Activated naive CD8-positive, alpha-beta T cell treated with anti-CD3 and anti-CD28 coated beads, Interleukin-2, amount 50 U/mL, for 24 hours (primary cell): ENCODE results near the gene UFC1.

Source experiments
- ATAC-seq: fragments of 150-1000 bp; cut with Tn5 transposase; one replicate; pipeline ENCODE4 v1.10.0; 2021
- DNase-seq: peaks from one replicate; pipeline ENCODE4 v3.0.0; 2021
- H3K27ac Mint-ChIP-seq: one replicate; pipeline ENCODE4 v1.8.0; 2021; ENCODE audit warnings: mild to moderate bottlenecking, mixed read lengths
- H3K27me3 Mint-ChIP-seq: one replicate; pipeline ENCODE4 v1.8.0; 2021; ENCODE audit warnings: mixed read lengths
- H3K36me3 Mint-ChIP-seq: one replicate; pipeline ENCODE4 v1.8.0; 2021; ENCODE audit warnings: low read depth, mixed read lengths
- H3K4me1 Mint-ChIP-seq: one replicate; pipeline ENCODE4 v1.8.0; 2021; ENCODE audit warnings: mixed read lengths
- H3K4me3 Mint-ChIP-seq: one replicate; pipeline ENCODE4 v1.8.0; 2021; ENCODE audit warnings: mild to moderate bottlenecking, moderate library complexity, mixed read lengths
- H3K9me3 Mint-ChIP-seq: one replicate; pipeline ENCODE4 v1.8.0; 2021; ENCODE audit warnings: mixed read lengths

Gene UFC1

DNA sequence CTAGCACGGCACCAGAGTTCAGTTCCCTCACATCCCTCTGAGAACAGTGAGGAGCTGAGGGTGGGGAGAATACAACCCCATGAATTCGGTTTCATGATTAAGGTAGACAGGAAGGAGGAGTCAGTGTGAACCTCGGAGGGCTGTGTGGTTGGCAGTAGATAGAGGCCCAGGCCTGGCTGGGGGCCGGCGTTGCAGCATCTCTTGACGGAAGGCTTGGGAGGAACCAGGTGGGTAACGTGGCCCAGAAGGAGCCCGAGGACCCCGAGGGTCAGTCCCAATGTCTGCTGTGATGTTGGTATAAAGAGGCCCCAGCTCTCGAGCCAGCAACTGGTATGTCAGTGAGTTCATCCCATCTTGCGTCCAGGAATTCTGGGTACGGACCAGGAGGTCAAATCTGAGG is 17.9 kb downstream of the UFC1 start:
- Mint-ChIP-seq H3K36me3 (peaks cover 29% of the 10 kb centered on the region), H3K27ac (no peak overlapping the region), H3K4me1 (peaks cover 43% of the 10 kb centered on the region), H3K27me3 (no peaks in the 10 kb centered on the region), H3K4me3 (no peak overlapping the region), H3K9me3 (no peaks in the 10 kb centered on the region)
- no peak for DNase-seq
- no peak for ATAC-seq

DNA sequence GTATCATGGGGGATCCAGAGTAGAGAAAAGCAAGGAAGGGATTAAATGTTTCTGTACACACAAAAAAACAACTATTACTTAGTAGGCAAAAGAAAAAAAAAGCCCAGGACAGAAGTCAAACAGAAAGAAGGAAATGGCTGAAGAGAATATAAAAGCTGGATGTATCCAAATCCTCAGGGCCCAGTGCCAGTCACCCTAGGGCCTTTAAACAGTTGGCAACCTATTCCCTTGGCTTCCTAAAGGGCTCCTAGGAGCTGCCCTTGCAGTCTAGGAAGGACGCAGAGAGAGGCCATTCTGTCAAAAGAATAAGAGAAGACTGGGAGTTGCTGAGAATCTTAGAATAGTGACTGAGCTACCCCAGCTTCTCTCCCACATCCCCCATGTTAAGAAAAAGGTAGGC is 18.6 kb downstream of the UFC1 start:
- peak overlapping the region; percentile 2 for H3K27ac Mint-ChIP-seq

DNA sequence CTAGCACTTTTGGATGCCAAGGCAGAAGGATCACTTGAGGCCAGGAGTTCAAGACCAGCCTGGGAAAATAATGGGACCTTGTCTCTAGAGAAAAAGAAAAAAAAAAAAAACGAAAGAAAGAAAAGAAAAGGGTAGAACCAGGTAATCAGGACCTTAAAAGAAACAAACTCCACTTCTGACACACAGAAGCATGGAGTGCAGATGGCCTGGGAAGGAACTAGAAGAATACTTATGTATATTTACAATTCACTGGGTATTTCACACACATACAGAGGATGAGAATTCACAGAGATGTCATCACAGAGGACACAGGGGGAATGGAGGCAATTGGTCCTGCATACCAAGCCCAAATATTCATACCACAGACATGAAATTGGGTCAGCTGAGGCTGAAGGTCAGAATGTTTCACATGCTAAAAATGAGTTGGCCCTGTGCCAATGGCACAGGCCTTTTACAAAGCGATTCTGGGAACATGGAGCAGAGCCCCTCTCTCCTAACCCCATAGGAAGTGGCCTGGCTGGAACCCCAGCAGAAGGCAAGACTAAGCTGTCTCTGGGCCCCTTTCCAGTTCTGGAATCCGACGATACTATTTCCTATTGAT is 19.1 kb downstream of the UFC1 start:
- Mint-ChIP-seq H3K36me3 (peaks cover 29% of the 10 kb centered on the region), H3K4me3 (no peak overlapping the region), H3K27ac (peak overlapping the region; percentile 47), H3K27me3 (no peaks in the 10 kb centered on the region), H3K4me1 (peaks cover 39% of the 10 kb centered on the region), H3K9me3 (no peaks in the 10 kb centered on the region)
- DNase-seq (no peak), ATAC-seq (no peak)

More for the DNA sequence above, 18.6 kb downstream of the UFC1 start:
- Mint-ChIP-seq H3K9me3 (no peaks in the 10 kb centered on the region), H3K27me3 (no peaks in the 10 kb centered on the region), H3K36me3 (peaks cover 29% of the 10 kb centered on the region), H3K4me1 (peaks cover 38% of the 10 kb centered on the region), H3K4me3 (no peak overlapping the region)
- DNase-seq (no peak), ATAC-seq (no peak)

DNA sequence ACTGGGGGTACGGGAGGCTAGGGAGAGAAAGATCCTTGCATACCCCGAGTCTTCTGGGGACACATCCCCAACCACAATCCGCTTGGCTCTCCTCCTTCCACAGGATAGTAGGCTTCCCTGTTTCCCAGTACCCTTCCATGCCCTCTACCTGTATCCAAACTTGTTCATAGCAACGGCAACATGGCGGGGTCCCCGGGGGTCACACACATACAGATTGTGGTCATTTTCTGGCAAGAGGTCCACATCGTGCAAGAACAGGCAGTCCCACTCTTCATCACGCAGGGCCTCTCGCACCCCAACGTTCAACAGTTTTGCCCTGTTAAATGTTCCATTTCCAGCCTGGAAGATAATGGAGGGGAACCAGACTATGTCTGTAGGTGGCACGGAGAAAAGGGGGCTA is 19.9 kb downstream of the UFC1 start:
- Mint-ChIP-seq H3K36me3 (peaks cover 29% of the 10 kb centered on the region), H3K4me1 (peaks cover 40% of the 10 kb centered on the region), H3K27me3 (no peaks in the 10 kb centered on the region), H3K4me3 (no peak overlapping the region), H3K9me3 (no peaks in the 10 kb centered on the region), H3K27ac (no peak overlapping the region)
- no peak for ATAC-seq
- no peak for DNase-seq

DNA sequence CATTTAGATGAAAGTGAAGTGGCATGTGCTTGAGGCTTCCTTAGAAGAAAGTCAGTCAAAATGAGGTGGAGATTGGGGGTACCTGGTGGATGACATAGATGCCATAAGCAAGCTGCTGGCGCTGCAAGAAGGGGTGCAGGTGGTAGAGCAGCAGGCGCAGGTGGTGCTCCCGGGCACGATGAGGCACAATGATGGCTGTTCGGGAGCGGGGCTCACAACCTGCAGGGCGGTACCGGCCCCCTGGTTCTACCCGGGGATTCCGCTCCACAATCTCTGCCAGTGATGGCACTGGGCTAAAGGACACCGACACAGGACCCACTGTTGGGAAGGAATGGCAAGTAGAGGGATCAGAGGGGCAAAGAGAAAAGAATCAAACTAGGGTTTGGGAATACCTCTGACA is 21.1 kb downstream of the UFC1 start:
- Mint-ChIP-seq H3K27me3 (no peaks in the 10 kb centered on the region), H3K4me3 (no peak overlapping the region)

DNA sequence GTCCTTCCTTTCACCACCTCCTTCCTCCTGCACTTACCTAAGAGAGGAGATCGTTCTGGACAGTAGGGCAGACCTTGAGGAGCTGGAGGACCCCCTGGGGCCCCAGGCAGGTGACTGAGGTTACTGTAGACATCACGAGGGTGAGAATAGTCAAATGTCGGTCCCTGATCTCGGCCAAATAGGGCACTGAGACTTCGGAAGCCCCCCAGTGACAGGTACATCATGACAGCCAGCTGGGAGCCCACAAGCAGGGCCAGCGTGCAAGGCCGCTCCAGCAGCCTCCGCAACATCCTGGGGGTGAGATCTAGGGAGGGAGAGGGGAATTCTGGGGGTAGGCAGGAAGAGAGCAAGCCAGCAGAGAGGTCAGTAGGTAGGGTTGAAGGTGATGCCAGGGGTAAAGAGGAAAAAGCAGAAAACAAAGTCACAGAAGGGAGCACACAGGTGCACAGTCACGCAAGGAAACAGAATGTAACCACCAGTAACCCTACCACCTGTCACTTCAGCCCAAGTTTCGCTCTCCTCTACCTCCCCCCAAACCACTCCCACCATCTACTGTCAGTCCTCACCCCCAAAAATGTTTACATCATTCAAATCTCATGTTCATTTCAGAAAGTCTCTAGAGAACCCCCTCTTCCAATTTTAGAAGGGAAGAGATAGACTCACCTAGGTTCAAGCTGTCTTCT is 22.1 kb downstream of the UFC1 start:
- ATAC-seq: no peak
- Mint-ChIP-seq H3K4me1 (peaks cover 49% of the 10 kb centered on the region), H3K4me3 (peak overlapping the region; percentile 96), H3K9me3 (no peaks in the 10 kb centered on the region), H3K27ac (peak overlapping the region; percentile 96), H3K27me3 (no peaks in the 10 kb centered on the region), H3K36me3 (peaks cover 27% of the 10 kb centered on the region)
- no peak for DNase-seq

More for the DNA sequence above, 21.1 kb downstream of the UFC1 start:
- Mint-ChIP-seq H3K27ac (no peak overlapping the region), H3K36me3 (peaks cover 29% of the 10 kb centered on the region), H3K9me3 (no peaks in the 10 kb centered on the region), H3K4me1 (peaks cover 41% of the 10 kb centered on the region)
- DNase-seq: no peak
- no peak for ATAC-seq

DNA sequence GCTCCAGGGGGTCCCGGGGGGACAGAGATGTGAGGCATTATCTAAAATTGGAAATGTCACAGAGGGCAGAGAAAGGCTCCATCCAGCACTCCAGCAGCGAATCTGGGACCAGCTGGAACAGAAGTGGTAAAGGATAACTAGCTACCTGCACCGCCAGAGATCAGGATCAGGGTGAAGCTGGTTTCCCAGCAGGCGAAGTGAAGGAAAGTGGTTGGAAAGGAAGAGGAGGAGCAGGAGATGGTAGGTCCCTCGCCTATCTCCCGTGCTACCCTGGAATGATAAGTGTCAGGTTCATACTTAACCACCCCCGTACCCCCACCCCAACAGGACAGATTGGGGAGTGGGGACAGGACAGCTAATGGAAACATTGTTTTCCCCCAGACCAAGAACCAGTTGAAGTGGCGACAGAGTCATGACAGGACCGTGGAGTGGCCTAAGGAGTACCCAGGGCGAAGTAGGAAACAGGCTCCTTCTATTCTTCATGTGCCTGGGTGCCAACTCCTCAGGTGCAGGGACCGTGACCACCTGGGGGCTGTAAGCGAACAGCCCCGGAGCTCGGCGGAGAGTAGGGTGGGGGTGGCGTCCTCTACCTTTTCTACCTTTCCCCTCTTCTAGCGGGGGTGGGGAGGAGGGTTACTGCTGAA is 22.8 kb downstream of the UFC1 start:
- peak overlapping the region; percentile 96 for H3K4me3 Mint-ChIP-seq
- H3K9me3 Mint-ChIP-seq: no peaks in the 10 kb centered on the region
- peaks cover 25% of the 10 kb centered on the region for H3K36me3 Mint-ChIP-seq
- ATAC-seq: no peak
- H3K4me1 Mint-ChIP-seq: peaks cover 54% of the 10 kb centered on the region
- H3K27ac Mint-ChIP-seq: peak overlapping the region; percentile 96
- no peak for DNase-seq
- H3K27me3 Mint-ChIP-seq: no peaks in the 10 kb centered on the region

DNA sequence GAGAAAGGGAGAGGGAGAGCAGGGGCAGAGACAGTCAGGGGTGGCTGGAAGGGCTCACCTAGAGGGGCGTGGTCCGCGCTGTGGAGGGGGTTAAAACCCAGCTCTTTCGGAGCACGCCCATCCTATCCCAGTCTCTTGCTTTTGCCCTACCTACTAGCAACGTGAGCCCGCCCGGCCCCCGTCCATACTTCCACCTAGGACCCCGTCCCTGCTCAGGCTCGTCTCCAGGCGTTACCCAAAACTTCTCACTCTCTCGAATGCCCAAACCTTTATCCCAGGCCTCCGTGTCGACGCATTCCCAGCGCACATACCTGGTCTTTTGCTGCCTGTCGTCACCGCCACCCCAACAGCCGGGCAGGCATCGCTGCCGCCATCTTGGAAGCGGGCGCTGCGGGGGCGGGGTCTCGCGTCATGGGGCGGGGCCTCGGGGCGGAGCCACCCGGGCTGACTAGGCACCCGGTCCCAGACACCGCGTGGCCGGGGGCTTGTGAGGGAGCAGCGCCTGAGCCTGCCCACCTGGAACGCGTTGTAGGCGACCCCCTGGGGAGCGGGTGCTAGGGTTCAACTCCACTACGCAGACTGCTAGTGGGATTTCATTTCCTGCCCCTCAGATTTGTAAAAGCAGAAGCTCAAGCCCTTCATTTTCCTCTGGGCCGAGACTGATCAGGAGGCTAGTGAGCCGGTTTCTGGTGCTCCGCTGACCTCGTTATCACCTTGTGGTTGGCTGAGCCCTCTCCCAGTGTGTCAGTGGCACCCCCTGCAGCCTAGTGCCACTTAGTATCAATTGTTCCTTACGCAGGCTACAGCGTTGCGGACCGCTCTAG is 23.5 kb downstream of the UFC1 start, which contains the start of gene B4GALT3:
B4GALT3 (minus strand) TSS at position 396 of the 824 bp plus-strand sequence. CDS start 1,447 bp downstream, outside the sequence.
- Mint-ChIP-seq H3K4me1 (peaks cover 62% of the 10 kb centered on the region), H3K27ac (peak within 1 kb of the TSS; percentile 96), H3K9me3 (no peaks in the 10 kb centered on the region), H3K27me3 (no peaks in the 10 kb centered on the region), H3K36me3 (peaks cover 23% of the 10 kb centered on the region), H3K4me3 (peak within 1 kb of the TSS; percentile 96)
- DNase-seq (peak; percentile 98), ATAC-seq (peak; percentile 85)

DNA sequence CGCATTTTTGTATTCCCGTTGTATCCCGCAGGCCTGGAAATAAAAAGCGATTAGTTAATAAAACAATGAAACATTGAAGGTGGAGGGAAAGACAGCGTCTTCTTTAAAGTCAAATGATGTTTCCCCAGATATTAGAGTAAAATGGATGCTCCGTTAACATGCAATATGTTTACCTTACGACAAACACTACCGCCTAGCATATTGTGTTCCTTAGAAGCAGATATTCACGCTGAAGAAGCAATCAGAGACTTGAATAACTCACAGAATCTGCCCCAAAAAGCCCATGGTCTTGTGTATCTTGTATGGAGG is 24.1 kb downstream of the UFC1 start:
- peaks cover 19% of the 10 kb centered on the region for H3K36me3 Mint-ChIP-seq
- H3K9me3 Mint-ChIP-seq: no peaks in the 10 kb centered on the region
- peak overlapping the region; percentile 96 for H3K27ac Mint-ChIP-seq
- peaks cover 64% of the 10 kb centered on the region for H3K4me1 Mint-ChIP-seq
- ATAC-seq (no peak), DNase-seq (no peak)
- H3K4me3 Mint-ChIP-seq: peak overlapping the region; percentile 96
- no peaks in the 10 kb centered on the region for H3K27me3 Mint-ChIP-seq

DNA sequence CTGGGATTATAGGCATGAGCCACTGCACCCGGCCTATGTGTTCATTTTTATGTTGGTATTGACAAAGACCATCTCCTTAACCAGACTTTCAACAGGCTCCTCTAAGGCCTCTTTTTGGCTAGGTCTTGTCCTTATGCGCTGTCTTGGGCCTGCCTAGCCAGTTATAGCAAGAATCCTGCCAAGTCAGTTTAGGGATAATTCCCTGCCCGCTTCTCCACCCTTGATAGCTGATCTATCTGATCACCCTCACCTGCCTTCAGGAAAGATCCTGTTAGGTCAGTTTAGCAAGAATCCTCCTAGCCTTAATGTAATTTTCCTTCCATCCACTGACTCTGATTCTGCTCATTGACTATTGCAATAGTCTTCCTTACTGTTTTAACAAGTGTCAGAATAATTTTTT is 25.9 kb downstream of the UFC1 start:
- ATAC-seq (no peak), DNase-seq (no peak)
- Mint-ChIP-seq H3K36me3 (peaks cover 7% of the 10 kb centered on the region), H3K27me3 (no peaks in the 10 kb centered on the region), H3K9me3 (no peaks in the 10 kb centered on the region), H3K4me1 (peaks cover 71% of the 10 kb centered on the region), H3K4me3 (no peak overlapping the region), H3K27ac (no peak overlapping the region)

DNA sequence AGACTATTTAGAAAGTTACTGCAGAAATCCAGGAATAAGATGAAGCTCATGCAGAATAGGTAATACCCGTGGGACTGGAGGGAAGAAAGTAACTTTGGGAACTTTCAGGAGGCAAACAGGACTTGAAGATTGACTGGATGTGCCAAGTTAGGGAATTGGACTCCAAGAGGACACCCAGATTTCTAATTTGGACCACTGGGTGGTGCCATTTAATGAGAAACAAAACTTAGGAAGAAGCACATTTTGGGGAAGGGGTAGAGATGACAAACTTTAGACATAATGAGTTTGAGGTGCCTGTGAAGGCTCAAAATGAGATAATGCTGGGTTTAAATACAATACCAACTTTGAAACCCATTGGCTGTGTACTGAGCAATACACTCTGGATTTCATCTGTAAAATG is 26.9 kb downstream of the UFC1 start:
- H3K9me3 Mint-ChIP-seq: no peaks in the 10 kb centered on the region
- peaks cover 74% of the 10 kb centered on the region for H3K4me1 Mint-ChIP-seq
- H3K27me3 Mint-ChIP-seq: no peaks in the 10 kb centered on the region
- no peak overlapping the region for H3K27ac Mint-ChIP-seq
- no peak overlapping the region for H3K4me3 Mint-ChIP-seq
- peaks cover 5% of the 10 kb centered on the region for H3K36me3 Mint-ChIP-seq
- ATAC-seq (no peak), DNase-seq (no peak)

DNA sequence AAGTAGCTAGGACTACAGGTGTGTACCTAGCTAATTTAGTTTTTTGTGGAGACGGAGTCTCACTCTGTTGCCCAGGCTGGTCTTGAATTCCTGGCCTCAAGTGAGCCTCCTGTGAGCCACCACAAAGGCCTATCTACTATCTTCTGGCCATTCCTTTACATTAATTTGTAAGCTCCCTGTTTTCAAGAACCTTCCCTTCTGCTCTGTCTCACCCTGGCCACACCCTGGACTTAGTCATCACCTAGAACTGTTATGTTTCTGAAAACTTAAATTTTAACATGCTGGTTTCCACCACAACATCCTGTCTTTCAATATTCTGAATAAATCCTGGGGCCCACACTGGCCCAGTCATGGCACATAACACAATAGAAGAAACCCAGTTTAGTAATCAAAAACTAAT is 28.4 kb downstream of the UFC1 start:
- no peaks in the 10 kb centered on the region for H3K36me3 Mint-ChIP-seq
- H3K4me3 Mint-ChIP-seq: peak overlapping the region; percentile 22
- ATAC-seq (peak; percentile 79), DNase-seq (peak; percentile 53)
- H3K9me3 Mint-ChIP-seq: no peaks in the 10 kb centered on the region
- peak overlapping the region; percentile 92 for H3K27ac Mint-ChIP-seq
- peaks cover 78% of the 10 kb centered on the region for H3K4me1 Mint-ChIP-seq
- H3K27me3 Mint-ChIP-seq: no peaks in the 10 kb centered on the region

DNA sequence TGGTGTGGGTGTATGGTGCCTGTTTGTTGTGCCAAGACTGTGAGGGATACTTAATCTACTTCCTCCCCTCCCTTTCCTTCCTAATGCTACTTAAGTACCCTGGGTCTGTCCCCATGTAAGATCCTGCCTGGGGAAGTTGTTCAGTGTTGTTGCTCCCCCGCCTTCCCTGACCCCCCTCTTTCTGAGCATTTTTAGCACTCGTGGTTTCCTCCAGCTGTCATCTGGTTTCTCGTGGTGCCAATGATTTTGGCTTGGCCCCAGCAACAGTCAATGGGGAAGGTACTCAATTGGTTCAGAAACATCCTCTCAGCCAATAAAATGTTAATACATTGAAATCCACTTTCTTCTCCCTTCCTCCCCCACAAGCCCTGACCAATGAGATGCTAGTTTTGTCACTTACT is 31.5 kb downstream of the UFC1 start:
- H3K27ac Mint-ChIP-seq: peak overlapping the region; percentile 91
- H3K4me3 Mint-ChIP-seq: peak overlapping the region; percentile 67
- H3K4me1 Mint-ChIP-seq: peaks cover 80% of the 10 kb centered on the region
- ATAC-seq (peak; percentile 58), DNase-seq (peak; percentile 68)
- H3K36me3 Mint-ChIP-seq: no peaks in the 10 kb centered on the region
- H3K9me3 Mint-ChIP-seq: no peaks in the 10 kb centered on the region
- H3K27me3 Mint-ChIP-seq: no peaks in the 10 kb centered on the region

DNA sequence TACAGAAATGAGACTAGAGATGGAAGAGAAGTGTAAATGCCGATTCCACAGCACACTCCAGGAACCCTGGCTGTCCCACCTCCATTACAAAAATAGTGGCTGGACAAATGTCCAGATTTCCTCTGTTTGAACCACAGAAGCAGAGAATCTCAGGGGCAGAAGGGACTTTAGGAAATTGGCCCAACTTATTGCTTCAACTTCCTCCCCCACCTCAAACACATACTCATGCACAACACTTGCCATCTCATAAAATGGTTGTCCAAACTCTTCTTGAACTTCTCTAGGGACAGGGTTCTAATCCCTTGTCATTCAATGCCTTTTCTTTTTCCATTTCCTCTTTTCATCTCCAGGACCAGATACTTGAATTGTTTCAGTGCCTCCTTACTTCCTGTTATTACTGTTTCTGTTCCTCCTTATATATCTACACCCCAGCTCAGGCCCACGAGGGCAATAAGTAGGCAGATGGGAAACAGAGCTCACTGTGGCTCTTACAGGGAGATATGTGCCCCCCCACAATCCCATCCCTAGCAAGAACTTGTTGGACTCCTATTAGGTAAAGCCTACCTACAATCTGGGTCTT is 32.0 kb downstream of the UFC1 start:
- Mint-ChIP-seq H3K27me3 (no peaks in the 10 kb centered on the region), H3K4me3 (peak overlapping the region; percentile 67), H3K4me1 (peaks cover 74% of the 10 kb centered on the region), H3K27ac (peak overlapping the region; percentile 91), H3K9me3 (no peaks in the 10 kb centered on the region), H3K36me3 (no peaks in the 10 kb centered on the region)
- DNase-seq (peak; percentile 31), ATAC-seq (no peak)
